ENCODE results near the gene ELAVL2. TPM values are rescaled to one million over a fixed set of nuclear protein-coding genes. Genes with fewer than 3 reads are reported as not detected.

ELAVL2 gene
- total RNA-seq, 1 experiment from 2014 or later = 35.9 TPM

DNA sequence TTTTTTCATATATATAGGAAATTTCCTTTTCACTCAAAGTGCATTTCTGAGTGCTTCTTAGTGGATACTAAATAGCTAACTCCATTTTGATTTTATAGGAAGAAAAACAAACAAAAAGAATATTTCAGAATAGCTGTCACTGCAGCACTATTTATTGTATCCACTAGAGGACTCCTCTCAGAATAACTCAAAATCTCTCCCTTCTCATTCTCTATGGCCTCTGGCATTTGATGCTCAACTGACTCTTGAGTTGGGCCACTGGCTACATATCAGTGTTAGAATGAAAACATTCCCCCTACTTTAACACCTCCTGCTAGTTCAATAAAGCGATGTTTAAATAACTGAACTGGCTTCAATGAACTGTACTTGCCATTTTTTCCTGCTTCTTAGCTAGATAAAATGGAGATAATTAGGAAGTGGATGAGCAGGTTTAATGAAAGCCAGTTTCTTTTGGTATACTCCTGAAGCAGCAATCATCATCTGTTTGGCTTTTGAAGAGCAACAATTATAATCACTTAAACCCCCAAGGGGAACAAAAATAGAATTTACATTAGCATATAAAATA lies 16.6 kb upstream of the ELAVL2 start:
- Mint-ChIP-seq H3K4me1 (peaks cover 39% of the 10 kb centered on the region), H3K27ac (peak overlapping the region; percentile 76), H3K36me3 (no peaks in the 10 kb centered on the region), H3K4me3 (no peak overlapping the region), H3K9me3 (no peaks in the 10 kb centered on the region), H3K27me3 (ENCODE audit: low read depth) (no peaks in the 10 kb centered on the region)
- POLR2A ChIA-PET = no interaction called here
- DNase-seq (ENCODE audit: low spot score) (no peak), ATAC-seq (peak; percentile 68)
- TF ChIP-seq ZNF423 (CRISPR knock-in tag; IDR thresholded peaks at IDR 0.05) = no peak
- TF ChIP-seq NFATC4 (CRISPR knock-in tag; IDR thresholded peaks at IDR 0.05) = no peak
- TF ChIP-seq, protein P1, sequence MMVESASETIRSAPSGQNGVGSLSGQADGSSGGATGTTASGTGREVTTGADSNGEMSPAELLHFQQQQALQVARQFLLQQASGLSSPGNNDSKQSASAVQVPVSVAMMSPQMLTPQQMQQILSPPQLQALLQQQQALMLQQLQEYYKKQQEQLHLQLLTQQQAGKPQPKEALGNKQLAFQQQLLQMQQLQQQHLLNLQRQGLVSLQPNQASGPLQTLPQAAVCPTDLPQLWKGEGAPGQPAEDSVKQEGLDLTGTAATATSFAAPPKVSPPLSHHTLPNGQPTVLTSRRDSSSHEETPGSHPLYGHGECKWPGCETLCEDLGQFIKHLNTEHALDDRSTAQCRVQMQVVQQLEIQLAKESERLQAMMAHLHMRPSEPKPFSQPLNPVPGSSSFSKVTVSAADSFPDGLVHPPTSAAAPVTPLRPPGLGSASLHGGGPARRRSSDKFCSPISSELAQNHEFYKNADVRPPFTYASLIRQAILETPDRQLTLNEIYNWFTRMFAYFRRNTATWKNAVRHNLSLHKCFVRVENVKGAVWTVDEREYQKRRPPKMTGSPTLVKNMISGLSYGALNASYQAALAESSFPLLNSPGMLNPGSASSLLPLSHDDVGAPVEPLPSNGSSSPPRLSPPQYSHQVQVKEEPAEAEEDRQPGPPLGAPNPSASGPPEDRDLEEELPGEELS (CRISPR knock-in tag; IDR thresholded peaks at IDR 0.05) = no peak
- TF ChIP-seq, protein P2, sequence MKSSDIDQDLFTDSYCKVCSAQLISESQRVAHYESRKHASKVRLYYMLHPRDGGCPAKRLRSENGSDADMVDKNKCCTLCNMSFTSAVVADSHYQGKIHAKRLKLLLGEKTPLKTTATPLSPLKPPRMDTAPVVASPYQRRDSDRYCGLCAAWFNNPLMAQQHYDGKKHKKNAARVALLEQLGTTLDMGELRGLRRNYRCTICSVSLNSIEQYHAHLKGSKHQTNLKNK (CRISPR knock-in tag; IDR thresholded peaks at IDR 0.05) = no peak
- TF ChIP-seq, protein P3, sequence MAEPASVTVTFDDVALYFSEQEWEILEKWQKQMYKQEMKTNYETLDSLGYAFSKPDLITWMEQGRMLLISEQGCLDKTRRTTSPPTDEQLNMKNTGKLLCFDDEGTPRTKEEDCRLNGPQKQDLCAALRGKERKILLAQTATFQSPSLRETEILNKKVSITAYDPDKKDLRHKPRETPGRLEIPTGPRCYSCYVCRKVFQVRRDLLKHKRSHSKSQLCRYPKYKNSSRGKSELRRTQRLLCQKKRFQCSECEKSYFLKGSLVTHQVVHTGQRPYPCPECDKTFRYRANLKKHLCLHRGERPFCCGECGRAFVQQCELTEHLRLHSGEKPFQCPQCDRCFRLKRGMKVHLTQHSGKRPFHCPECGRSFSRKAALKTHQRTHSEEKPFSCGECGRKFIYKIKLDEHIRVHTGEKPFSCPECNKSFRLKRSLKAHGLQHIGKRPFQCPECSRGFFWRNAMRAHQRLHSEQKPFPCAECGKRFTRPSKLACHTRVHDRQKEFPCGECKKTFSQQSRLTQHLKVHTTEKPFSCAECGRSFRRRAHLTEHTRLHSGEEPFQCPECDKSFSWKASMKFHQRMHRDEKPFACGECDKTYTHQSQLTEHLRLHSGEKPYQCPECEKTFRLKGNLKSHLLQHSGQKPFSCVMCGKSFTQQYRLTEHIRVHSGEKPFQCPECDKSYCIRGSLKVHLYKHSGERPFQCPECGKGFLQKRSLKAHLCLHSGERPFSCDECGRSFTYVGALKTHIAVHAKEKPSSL (CRISPR knock-in tag; conservative IDR thresholded peaks at IDR 0.05) = no peak
- no peak for TF ChIP-seq ZBTB21 (CRISPR knock-in tag; IDR thresholded peaks at IDR 0.05; ENCODE audit: borderline replicate concordance)
- TF ChIP-seq, protein P4, sequence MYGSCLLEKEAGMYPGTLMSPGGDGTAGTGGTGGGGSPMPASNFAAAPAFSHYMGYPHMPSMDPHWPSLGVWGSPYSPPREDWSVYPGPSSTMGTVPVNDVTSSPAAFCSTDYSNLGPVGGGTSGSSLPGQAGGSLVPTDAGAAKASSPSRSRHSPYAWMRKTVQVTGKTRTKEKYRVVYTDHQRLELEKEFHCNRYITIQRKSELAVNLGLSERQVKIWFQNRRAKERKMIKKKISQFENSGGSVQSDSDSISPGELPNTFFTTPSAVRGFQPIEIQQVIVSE (CRISPR knock-in tag; IDR thresholded peaks at IDR 0.05; ENCODE audit: borderline replicate concordance) = no peak
- no peak for TF ChIP-seq NFYB (CRISPR knock-in tag; conservative IDR thresholded peaks at IDR 0.05; ENCODE audit: low read depth)
- TF ChIP-seq FOXJ3 (CRISPR knock-in tag; IDR thresholded peaks at IDR 0.05; ENCODE audit: borderline replicate concordance) = no peak
- no peak for TF ChIP-seq SMAD3 (CRISPR knock-in tag; IDR thresholded peaks at IDR 0.05; ENCODE audit: borderline replicate concordance)
- TF ChIP-seq, protein P5, sequence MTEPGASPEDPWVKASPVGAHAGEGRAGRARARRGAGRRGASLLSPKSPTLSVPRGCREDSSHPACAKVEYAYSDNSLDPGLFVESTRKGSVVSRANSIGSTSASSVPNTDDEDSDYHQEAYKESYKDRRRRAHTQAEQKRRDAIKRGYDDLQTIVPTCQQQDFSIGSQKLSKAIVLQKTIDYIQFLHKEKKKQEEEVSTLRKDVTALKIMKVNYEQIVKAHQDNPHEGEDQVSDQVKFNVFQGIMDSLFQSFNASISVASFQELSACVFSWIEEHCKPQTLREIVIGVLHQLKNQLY (CRISPR knock-in tag; IDR thresholded peaks at IDR 0.05) = no peak
- TF ChIP-seq, protein P6, sequence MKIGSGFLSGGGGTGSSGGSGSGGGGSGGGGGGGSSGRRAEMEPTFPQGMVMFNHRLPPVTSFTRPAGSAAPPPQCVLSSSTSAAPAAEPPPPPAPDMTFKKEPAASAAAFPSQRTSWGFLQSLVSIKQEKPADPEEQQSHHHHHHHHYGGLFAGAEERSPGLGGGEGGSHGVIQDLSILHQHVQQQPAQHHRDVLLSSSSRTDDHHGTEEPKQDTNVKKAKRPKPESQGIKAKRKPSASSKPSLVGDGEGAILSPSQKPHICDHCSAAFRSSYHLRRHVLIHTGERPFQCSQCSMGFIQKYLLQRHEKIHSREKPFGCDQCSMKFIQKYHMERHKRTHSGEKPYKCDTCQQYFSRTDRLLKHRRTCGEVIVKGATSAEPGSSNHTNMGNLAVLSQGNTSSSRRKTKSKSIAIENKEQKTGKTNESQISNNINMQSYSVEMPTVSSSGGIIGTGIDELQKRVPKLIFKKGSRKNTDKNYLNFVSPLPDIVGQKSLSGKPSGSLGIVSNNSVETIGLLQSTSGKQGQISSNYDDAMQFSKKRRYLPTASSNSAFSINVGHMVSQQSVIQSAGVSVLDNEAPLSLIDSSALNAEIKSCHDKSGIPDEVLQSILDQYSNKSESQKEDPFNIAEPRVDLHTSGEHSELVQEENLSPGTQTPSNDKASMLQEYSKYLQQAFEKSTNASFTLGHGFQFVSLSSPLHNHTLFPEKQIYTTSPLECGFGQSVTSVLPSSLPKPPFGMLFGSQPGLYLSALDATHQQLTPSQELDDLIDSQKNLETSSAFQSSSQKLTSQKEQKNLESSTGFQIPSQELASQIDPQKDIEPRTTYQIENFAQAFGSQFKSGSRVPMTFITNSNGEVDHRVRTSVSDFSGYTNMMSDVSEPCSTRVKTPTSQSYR (CRISPR knock-in tag; IDR thresholded peaks at IDR 0.05) = no peak
- CTCF ChIA-PET = interaction anchor here (0.9 to 1.7 kb wide), 2 partner anchors 9 to 16 kb away, joined by 3 to 4 read pairs; partner anchors contain the start of gene ELAVL2

DNA sequence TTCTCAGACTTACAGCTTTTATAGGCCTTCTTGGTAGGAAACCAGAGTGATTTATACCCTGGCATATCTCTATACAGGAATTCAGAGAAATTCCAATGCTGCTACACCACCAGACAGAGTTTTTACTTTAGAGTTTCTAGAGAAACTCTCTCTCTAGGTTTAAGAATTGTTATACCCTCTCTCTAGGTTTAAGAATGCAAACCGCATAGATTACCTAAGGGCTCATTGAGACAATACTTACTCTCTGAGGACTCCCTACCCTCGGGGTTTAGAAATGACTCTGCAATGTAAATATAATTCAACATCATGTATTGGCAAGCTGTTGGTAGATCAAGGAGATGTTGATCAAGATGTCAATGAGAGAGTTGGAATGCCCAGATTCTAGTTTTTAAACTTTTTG lies 15.3 kb upstream of the ELAVL2 start:
- CTCF ChIA-PET = interaction anchor here (0.5 to 0.6 kb wide), 2 partner anchors 22 to 705 kb away, joined by 3 to 4 read pairs; no protein-coding TSS in a partner anchor
- Mint-ChIP-seq H3K36me3 (no peaks in the 10 kb centered on the region), H3K27me3 (ENCODE audit: low read depth) (no peaks in the 10 kb centered on the region), H3K9me3 (no peaks in the 10 kb centered on the region), H3K27ac (0 out of 2 replicates have a peak overlapping the region, but pooled peaks have one; percentile 36), H3K4me1 (peaks cover 44% of the 10 kb centered on the region), H3K4me3 (no peak overlapping the region)
- no peak for DNase-seq (ENCODE audit: low spot score)
- no peak for TF ChIP-seq SMAD4 (CRISPR knock-in tag; IDR thresholded peaks at IDR 0.05)
- TF ChIP-seq, protein P7, sequence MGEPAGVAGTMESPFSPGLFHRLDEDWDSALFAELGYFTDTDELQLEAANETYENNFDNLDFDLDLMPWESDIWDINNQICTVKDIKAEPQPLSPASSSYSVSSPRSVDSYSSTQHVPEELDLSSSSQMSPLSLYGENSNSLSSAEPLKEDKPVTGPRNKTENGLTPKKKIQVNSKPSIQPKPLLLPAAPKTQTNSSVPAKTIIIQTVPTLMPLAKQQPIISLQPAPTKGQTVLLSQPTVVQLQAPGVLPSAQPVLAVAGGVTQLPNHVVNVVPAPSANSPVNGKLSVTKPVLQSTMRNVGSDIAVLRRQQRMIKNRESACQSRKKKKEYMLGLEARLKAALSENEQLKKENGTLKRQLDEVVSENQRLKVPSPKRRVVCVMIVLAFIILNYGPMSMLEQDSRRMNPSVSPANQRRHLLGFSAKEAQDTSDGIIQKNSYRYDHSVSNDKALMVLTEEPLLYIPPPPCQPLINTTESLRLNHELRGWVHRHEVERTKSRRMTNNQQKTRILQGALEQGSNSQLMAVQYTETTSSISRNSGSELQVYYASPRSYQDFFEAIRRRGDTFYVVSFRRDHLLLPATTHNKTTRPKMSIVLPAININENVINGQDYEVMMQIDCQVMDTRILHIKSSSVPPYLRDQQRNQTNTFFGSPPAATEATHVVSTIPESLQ (CRISPR knock-in tag; IDR thresholded peaks at IDR 0.05) = no peak
- TF ChIP-seq, protein P8, sequence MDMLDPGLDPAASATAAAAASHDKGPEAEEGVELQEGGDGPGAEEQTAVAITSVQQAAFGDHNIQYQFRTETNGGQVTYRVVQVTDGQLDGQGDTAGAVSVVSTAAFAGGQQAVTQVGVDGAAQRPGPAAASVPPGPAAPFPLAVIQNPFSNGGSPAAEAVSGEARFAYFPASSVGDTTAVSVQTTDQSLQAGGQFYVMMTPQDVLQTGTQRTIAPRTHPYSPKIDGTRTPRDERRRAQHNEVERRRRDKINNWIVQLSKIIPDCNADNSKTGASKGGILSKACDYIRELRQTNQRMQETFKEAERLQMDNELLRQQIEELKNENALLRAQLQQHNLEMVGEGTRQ (CRISPR knock-in tag; IDR thresholded peaks at IDR 0.05) = no peak
- TF ChIP-seq CREB1 (CRISPR knock-in tag; IDR thresholded peaks at IDR 0.05) = no peak
- TF ChIP-seq, protein P9, sequence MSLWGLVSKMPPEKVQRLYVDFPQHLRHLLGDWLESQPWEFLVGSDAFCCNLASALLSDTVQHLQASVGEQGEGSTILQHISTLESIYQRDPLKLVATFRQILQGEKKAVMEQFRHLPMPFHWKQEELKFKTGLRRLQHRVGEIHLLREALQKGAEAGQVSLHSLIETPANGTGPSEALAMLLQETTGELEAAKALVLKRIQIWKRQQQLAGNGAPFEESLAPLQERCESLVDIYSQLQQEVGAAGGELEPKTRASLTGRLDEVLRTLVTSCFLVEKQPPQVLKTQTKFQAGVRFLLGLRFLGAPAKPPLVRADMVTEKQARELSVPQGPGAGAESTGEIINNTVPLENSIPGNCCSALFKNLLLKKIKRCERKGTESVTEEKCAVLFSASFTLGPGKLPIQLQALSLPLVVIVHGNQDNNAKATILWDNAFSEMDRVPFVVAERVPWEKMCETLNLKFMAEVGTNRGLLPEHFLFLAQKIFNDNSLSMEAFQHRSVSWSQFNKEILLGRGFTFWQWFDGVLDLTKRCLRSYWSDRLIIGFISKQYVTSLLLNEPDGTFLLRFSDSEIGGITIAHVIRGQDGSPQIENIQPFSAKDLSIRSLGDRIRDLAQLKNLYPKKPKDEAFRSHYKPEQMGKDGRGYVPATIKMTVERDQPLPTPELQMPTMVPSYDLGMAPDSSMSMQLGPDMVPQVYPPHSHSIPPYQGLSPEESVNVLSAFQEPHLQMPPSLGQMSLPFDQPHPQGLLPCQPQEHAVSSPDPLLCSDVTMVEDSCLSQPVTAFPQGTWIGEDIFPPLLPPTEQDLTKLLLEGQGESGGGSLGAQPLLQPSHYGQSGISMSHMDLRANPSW (CRISPR knock-in tag; conservative IDR thresholded peaks at IDR 0.05; ENCODE audit: low read depth) = no peak
- TF ChIP-seq ZNF396 (CRISPR knock-in tag; IDR thresholded peaks at IDR 0.05; ENCODE audit: borderline replicate concordance) = no peak
- POLR2A ChIA-PET = no interaction called here
- ATAC-seq = no peak
